Astrocyte (in vitro differentiated cells and primary cell): Measurements from ENCODE around the gene NECTIN1. TPM values are rescaled to one million over a fixed set of nuclear protein-coding genes. Genes with fewer than 3 reads are reported as not detected.

Experiments
- DNase-seq: peaks from one replicate; pipeline ENCODE4 v3.0.0-alpha.2; 2010; ENCODE audit warnings: low read depth
- FAIRE-seq: peaks from 2 replicates; lab custom pipeline; 2011; peaks lifted over from hg19 to GRCh38; lab: Jason Lieb, UNC
- H2AFZ ChIP-seq: 2 replicates; pipeline ENCODE4 v1.6.0; 2012; ENCODE audit warnings: low read depth, low read length, inconsistent platforms
- H3K27ac ChIP-seq: 2 replicates; pipeline ENCODE4 v1.5.1; 2011; ENCODE audit warnings: low read depth, low read length, inconsistent platforms
- H3K27me3 ChIP-seq: 2 replicates; pipeline ENCODE4 v1.6.0; 2011; ENCODE audit warnings: low read length, inconsistent platforms; ENCODE audit not compliant: insufficient read depth
- H3K36me3 ChIP-seq: 2 replicates; pipeline ENCODE4 v1.5.1; 2011; ENCODE audit warnings: low read length, inconsistent platforms; ENCODE audit not compliant: insufficient read depth
- H3K4me1 ChIP-seq: 2 replicates; pipeline ENCODE4 v1.5.1; 2011; ENCODE audit warnings: low read length, inconsistent platforms; ENCODE audit not compliant: insufficient read depth
- H3K4me2 ChIP-seq: 2 replicates; pipeline ENCODE4 v1.6.0; 2012; ENCODE audit warnings: low read length, inconsistent platforms
- H3K4me3 ChIP-seq: 2 replicates; pipeline ENCODE4 v1.5.1; 2011; ENCODE audit warnings: low read depth, mild to moderate bottlenecking, low read length, inconsistent platforms; ENCODE audit not compliant: insufficient read depth
- H3K79me2 ChIP-seq: 2 replicates; pipeline ENCODE4 v1.6.0; 2012; ENCODE audit warnings: mild to moderate bottlenecking, low read length, inconsistent platforms; ENCODE audit not compliant: insufficient read depth
- H3K9ac ChIP-seq: 2 replicates; pipeline ENCODE4 v1.6.0; 2012; ENCODE audit warnings: mild to moderate bottlenecking, low read length, inconsistent platforms
- H3K9me3 ChIP-seq: 2 replicates; pipeline ENCODE4 v1.5.1; 2012; ENCODE audit warnings: low read depth, mild to moderate bottlenecking, low read length, inconsistent platforms; ENCODE audit not compliant: insufficient read depth
- H4K20me1 ChIP-seq: 2 replicates; pipeline ENCODE4 v1.6.0; 2012; ENCODE audit warnings: low read length, inconsistent platforms; ENCODE audit not compliant: insufficient read depth
- H3K27ac Mint-ChIP-seq: one replicate; pipeline ENCODE4 v1.8.0; 2021; ENCODE audit warnings: mild to moderate bottlenecking, mixed read lengths; ENCODE audit not compliant: unreplicated experiment
- H3K27me3 Mint-ChIP-seq: one replicate; pipeline ENCODE4 v1.8.0; 2021; ENCODE audit warnings: low read depth, mixed read lengths; ENCODE audit not compliant: unreplicated experiment
- H3K36me3 Mint-ChIP-seq: one replicate; pipeline ENCODE4 v1.8.0; 2021; ENCODE audit warnings: low read depth, mixed read lengths; ENCODE audit not compliant: unreplicated experiment
- H3K4me1 Mint-ChIP-seq: one replicate; pipeline ENCODE4 v1.8.0; 2021; ENCODE audit warnings: low read depth, mixed read lengths; ENCODE audit not compliant: unreplicated experiment
- H3K4me3 Mint-ChIP-seq: one replicate; pipeline ENCODE4 v1.8.0; 2021; ENCODE audit warnings: mild to moderate bottlenecking, moderate library complexity, mixed read lengths; ENCODE audit not compliant: unreplicated experiment
- H3K9me3 Mint-ChIP-seq: one replicate; pipeline ENCODE4 v1.8.0; 2021; ENCODE audit warnings: mild to moderate bottlenecking, mixed read lengths; ENCODE audit not compliant: unreplicated experiment
- EZH2 ChIP-seq: IDR thresholded peaks from 2 replicates; pipeline ENCODE4 v1.6.1; 2012; ENCODE audit warnings: mild to moderate bottlenecking, low read length, inconsistent platforms; ENCODE audit not compliant: insufficient read depth
- total RNA-seq: library from RNA; stranded (reverse); gene quantifications from 2 replicates; pipeline ENCODE4 v1.2.1, GENCODE V29; 2021
- TF ChIP-seq, protein P1 (sequence below): IDR thresholded peaks from 2 replicates; pipeline ENCODE4 v1.5.1; 2011; ENCODE audit warnings: low read depth, mild to moderate bottlenecking, inconsistent platforms, low read length, moderate library complexity; ENCODE audit not compliant: insufficient read depth

Gene NECTIN1
- total RNA-seq, 1 donor from 2014 or later, result 17.7 TPM

DNA sequence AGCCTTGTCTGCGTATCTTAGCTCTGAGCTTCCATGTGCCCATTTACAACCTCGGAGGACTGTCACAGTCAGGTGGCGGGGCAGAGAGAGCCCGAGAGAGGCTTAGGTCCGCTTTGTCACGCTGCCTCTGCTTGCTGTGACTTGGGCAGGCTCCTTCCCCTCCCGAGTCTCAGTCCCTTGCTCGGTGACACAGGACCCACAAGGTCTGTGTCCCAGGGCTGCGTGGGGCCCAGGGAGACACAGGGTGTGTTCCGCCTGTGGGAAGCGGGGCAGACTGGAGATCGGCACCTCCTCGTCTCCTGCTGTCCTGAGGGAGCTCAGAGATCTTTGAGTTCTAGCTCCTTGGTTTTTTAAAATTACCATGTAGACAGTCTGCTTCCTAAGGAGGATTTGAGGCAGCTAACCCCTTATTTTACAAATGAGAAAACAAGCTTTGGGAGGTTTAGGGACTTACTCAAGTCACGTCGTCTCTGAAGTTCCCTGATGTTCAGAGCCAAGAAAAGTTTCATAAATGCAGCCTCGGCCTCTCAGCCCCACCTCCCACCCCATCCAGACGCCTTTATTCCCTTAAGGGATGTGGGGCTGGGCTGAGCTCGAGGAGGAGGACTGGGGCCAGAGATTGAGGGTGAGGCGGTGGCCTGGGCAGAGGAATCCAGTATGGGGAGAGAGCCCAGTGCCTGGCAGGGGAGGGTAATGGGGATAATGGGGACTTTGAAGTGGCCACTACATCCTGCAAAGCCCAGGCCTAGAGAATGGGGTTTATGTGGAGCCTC is 103.6 kb downstream of the NECTIN1 start:
- Mint-ChIP-seq H3K27me3 (peaks cover 53% of the 10 kb centered on the region), H3K9me3 (no peaks in the 10 kb centered on the region), H3K4me3 (no peak overlapping the region), H3K27ac (no peak overlapping the region), H3K36me3 (no peaks in the 10 kb centered on the region), H3K4me1 (peaks cover 10% of the 10 kb centered on the region)
- Histone ChIP-seq H3K9ac (no peak overlapping the region), H3K79me2 (no peaks in the 10 kb centered on the region), H3K4me2 (no peak overlapping the region), H4K20me1 (no peaks in the 10 kb centered on the region), H3K4me1 (no peaks in the 10 kb centered on the region), H3K27ac (no peak overlapping the region), H2AFZ (no peak overlapping the region), H3K36me3 (no peaks in the 10 kb centered on the region), H3K4me3 (no peak overlapping the region), H3K27me3 (peaks cover 2% of the 10 kb centered on the region), H3K9me3 (no peaks in the 10 kb centered on the region)
- TF ChIP-seq, protein P1, sequence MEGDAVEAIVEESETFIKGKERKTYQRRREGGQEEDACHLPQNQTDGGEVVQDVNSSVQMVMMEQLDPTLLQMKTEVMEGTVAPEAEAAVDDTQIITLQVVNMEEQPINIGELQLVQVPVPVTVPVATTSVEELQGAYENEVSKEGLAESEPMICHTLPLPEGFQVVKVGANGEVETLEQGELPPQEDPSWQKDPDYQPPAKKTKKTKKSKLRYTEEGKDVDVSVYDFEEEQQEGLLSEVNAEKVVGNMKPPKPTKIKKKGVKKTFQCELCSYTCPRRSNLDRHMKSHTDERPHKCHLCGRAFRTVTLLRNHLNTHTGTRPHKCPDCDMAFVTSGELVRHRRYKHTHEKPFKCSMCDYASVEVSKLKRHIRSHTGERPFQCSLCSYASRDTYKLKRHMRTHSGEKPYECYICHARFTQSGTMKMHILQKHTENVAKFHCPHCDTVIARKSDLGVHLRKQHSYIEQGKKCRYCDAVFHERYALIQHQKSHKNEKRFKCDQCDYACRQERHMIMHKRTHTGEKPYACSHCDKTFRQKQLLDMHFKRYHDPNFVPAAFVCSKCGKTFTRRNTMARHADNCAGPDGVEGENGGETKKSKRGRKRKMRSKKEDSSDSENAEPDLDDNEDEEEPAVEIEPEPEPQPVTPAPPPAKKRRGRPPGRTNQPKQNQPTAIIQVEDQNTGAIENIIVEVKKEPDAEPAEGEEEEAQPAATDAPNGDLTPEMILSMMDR, result no peak
- TF ChIP-seq EZH2, result no peak
- FAIRE-seq (no peak), DNase-seq (no peak)

DNA sequence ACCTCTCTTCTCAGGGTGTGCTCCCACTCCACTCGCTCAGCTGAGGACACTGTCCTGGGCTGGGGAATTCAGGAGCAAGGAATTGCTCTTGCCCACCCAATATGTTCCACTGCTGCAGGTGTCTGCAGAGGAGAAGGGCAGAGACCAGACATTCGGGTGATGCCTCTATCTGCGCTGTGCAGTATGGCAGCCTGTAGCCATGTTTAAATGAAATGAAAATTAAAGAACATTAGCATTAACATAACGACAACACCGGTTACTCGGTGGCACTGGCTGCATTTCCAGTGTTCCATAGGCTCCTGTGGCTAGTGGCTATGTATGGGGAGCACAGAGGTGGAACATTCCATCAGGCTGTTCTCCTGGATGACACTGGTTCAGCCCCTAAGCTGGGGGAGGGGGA is 104.4 kb downstream of the NECTIN1 start:
- Histone ChIP-seq H4K20me1 (no peaks in the 10 kb centered on the region), H3K27me3 (peaks cover 2% of the 10 kb centered on the region), H3K4me3 (no peak overlapping the region), H3K4me1 (no peaks in the 10 kb centered on the region), H3K4me2 (no peak overlapping the region), H3K36me3 (no peaks in the 10 kb centered on the region), H3K79me2 (no peaks in the 10 kb centered on the region), H2AFZ (no peak overlapping the region), H3K27ac (no peak overlapping the region), H3K9me3 (no peaks in the 10 kb centered on the region), H3K9ac (no peak overlapping the region)
- Mint-ChIP-seq H3K9me3 (no peaks in the 10 kb centered on the region), H3K4me1 (peaks cover 10% of the 10 kb centered on the region), H3K4me3 (no peak overlapping the region), H3K27ac (no peak overlapping the region), H3K27me3 (peaks cover 45% of the 10 kb centered on the region), H3K36me3 (no peaks in the 10 kb centered on the region)
- FAIRE-seq, result no peak
- TF ChIP-seq, protein P1, result no peak
- TF ChIP-seq EZH2, result no peak
- DNase-seq, result no peak

DNA sequence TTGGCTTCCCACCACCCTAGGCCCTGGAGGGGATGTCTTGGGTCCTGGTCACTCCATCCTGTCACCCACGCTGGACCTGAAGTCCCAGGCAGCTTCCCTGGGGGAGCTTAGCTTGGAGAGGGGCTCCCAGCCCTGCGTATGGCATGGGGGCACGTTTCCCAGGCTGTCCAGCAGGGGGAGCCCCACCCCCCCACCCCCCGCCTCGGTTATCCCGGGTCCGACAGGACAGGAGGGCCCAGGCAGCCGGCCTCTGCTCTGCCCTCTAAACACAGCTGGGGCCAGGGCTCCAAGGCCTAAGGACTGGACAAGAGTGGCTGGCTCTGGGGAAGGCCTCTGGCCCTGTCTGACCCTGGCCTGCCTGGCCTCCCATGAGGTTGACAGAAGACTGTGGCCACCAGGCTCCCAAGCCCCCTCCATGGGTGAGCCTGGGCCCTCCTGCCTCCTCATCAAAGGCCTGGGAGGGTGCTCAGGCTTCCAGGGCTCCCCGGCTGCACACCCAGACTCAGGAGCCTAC is 104.8 kb downstream of the NECTIN1 start:
- no peak overlapping the region for H2AFZ ChIP-seq
- H3K4me3 ChIP-seq, result no peak overlapping the region
- no peak overlapping the region for H3K4me3 Mint-ChIP-seq
- H3K79me2 ChIP-seq, result no peaks in the 10 kb centered on the region
- no peaks in the 10 kb centered on the region for H3K9me3 Mint-ChIP-seq
- H3K27me3 ChIP-seq, result peaks cover 2% of the 10 kb centered on the region
- H3K27ac ChIP-seq, result no peak overlapping the region
- TF ChIP-seq, protein P1, result no peak
- no peak for TF ChIP-seq EZH2
- H3K36me3 ChIP-seq, result no peaks in the 10 kb centered on the region
- no peaks in the 10 kb centered on the region for H3K4me1 ChIP-seq
- no peaks in the 10 kb centered on the region for H4K20me1 ChIP-seq
- peaks cover 40% of the 10 kb centered on the region for H3K27me3 Mint-ChIP-seq
- FAIRE-seq, result no peak
- DNase-seq, result no peak
- no peak overlapping the region for H3K4me2 ChIP-seq
- no peaks in the 10 kb centered on the region for H3K9me3 ChIP-seq
- H3K36me3 Mint-ChIP-seq, result no peaks in the 10 kb centered on the region
- no peak overlapping the region for H3K27ac Mint-ChIP-seq
- no peak overlapping the region for H3K9ac ChIP-seq
- peaks cover 10% of the 10 kb centered on the region for H3K4me1 Mint-ChIP-seq
